Activated T-helper 1 cell treated with anti-CD3 and anti-CD28 coated beads, Interleukin-2, amount 50 U/mL, for 16 hours (primary cell): ENCODE results near the gene ZRANB2.

Source experiments
- DNase-seq, 2 donors: peaks; one replicate each; pipeline ENCODE4 v3.0.0-alpha.2; 2020; ENCODE audit warnings: low read depth in 1 of 2, low spot score in 1 of 2

ZRANB2 gene

DNA sequence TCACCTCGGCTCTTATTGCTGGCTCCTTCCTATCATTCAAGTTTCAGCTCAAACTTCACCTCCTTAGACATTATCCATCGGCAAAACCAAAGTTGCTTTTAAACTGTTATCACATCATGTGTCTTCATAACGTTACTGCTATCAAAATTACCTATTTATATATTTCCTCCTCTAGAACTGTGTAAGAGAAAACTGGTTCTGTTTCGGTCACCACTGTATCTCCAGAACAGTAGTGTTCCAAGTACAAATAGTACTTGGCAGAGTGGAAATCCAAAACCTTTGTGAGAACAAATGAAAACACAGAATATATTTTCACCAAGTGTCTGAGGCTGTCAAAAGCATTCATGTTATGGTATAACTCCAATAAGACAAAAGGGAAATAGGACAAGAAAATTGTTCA lies 9.1 kb downstream of the ZRANB2 start:
- no peak for DNase-seq

- DNase-seq, result no peak
Measured at GRCh38 chr1:71068325-71069240, 12.3 kb downstream of the ZRANB2 start.

- no peak for DNase-seq
Measured at GRCh38 chr1:71054791-71055190, 26.0 kb downstream of the ZRANB2 start.

GRCh38 chr1:71054281-71054731 lies 26.5 kb downstream of the ZRANB2 start:
- no peak for DNase-seq

DNA sequence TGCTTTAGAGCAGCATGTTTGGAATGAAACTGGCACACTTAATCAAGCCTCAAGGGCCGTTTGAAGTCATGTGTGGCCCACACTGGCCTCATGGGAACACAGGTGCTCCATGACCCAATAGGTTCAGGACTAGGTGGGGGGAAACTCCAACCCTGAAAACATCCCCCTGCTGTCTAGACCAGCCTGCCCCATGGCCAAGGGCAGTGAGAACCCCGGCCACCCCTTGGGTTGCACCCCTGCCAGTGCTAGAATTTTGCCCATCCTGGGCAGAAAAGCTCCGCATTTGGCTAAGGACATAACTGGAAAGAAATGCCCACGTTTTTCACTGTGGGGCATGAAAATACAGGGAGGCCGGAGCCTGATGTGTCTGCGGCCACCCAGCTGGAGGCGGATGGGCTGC lies 27.1 kb downstream of the ZRANB2 start:
- no peak for DNase-seq

- no peak for DNase-seq
Measured at GRCh38 chr1:71053146-71053545, 27.7 kb downstream of the ZRANB2 start.

GRCh38 chr1:71049951-71050598 lies 30.8 kb downstream of the ZRANB2 start:
- DNase-seq, result no peak

DNA sequence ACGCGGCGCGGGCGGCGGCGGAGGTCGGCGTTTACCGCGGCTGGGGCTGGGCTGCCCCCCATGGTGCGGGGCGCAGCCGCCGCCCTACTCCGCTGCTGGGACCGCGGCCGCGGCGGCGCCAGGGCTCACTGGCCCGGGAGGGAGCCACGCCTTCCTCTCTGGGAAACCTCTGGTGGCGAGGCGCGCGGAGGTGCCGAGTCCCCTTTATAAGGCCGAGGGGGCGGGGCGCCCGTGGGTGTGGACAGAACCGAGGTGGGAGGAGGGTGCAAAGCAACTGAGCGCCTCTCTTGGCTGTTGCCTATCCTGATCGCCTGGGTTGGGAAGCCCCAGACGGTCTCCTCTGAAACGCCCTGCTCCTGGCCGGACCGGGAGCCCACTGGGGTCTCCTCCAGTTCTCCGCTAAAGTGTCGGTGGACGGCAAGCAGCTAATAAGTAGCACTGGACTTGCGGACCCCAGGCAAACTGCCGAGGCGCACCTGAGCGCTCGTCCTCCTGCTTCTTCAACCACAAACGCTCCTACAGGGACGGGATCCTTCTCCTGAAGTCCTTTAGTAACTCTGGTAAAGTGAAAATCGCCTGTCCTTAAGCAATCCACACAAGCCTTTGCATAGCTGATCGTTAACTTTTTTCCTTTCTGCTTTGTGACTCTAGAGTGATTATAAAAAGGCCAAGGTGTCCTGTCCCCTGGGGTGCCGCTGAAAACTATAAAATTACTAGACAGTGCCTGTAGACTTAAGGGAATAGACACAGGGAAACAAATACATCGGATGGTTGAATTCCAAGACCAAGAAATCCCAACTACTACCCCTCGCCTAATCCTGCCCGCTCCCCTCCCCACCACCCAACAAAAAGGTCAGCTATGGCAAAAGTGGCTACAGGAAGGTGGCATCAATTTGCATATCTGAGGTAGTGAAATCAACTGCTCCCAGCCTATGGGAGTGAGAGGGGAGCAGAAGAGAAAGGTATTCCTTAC lies 32.9 kb downstream of the ZRANB2 start, which contains the start of gene PTGER3:
Gene PTGER3 (minus strand): TSS at position 182 of the 973 bp plus-strand sequence. CDS start 239 bp downstream, outside the sequence.
- no peak for DNase-seq

GRCh38 chr1:71046891-71047634 lies 33.8 kb downstream of the ZRANB2 start:
- DNase-seq, result no peak

DNA sequence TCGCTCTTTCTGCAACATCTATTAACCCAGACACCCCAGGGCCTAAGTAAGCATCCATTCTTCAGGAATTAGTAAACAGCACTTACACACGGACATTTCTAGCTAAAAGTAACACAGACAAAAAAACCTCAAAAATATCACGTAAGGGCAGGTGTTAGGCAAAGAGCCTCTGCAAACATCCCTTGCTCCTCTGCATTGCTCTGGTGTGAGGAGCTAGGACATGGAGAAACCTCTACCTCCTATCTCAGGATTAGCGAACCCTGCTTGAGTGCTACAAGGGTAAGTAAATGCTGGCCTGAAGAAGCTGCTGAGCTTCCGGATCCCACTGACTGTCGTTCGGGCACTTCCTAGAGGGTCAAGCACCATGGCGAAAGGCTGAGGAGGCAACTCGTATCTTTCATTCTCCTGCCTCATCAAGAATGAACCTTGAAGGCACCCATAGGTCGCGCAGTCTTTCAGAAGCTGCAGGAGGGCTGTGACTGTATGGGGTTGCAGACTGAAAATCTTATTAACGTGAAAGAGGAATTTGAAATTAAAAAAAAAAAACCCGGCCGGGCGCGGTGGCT lies 35.3 kb downstream of the ZRANB2 start:
- DNase-seq, result no peak

DNA sequence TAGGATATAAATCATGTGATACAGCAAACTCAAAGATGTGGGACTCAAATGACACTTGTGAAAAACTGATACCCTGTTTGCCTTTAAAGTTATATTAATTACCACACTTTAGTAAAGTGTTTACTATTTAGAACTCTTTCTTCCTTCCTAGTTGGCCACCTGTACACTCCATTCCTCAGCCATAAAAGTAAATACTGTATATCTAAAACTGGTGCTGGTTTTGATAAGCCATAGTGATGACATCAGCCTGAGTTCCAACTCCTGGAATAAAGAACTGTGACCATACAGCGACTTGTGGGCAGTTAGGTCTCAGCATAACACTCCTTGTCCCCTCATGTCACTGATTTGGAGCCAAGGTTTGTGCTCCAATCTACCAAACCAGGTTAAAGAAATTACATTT lies 36.0 kb downstream of the ZRANB2 start:
- DNase-seq, result no peak

GRCh38 chr1:71043065-71043464 lies 37.8 kb downstream of the ZRANB2 start:
- no peak for DNase-seq

GRCh38 chr1:71041806-71042205 lies 39.0 kb downstream of the ZRANB2 start:
- no peak for DNase-seq

GRCh38 chr1:71039661-71040262 lies 41.1 kb downstream of the ZRANB2 start:
- no peak for DNase-seq

- no peak for DNase-seq
Measured at GRCh38 chr1:71038942-71039341, 41.9 kb downstream of the ZRANB2 start.

GRCh38 chr1:71037829-71038620 lies 42.8 kb downstream of the ZRANB2 start:
- no peak for DNase-seq

- no peak for DNase-seq
Measured at GRCh38 chr1:71037066-71037465, 43.8 kb downstream of the ZRANB2 start.

- DNase-seq, result no peak
Measured at GRCh38 chr1:71033136-71033535, 47.7 kb downstream of the ZRANB2 start.

DNA sequence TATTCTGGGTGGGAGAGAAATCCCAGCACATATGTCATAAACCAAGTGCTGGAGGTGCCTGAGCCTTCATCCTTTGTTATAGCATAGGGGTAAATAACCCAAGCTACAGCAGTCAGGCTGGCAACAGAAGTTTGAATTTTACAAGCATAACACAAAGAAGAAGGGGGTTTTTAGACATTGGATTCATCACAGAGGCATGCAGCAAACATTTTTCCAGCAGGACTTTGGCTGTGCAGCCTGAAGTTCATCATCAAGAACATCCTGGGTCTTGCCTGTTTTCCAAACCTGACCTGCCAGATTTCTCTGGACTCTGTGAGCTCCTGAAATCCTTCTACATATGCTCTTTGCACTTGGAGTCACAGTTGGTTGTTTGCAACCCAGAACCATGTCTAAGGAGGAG lies 49.4 kb downstream of the ZRANB2 start:
- DNase-seq, result no peak
